T1000 (cell line): ENCODE measurements around the gene SGK1.
"Not testable (repeated sequence)": the region's sequence is repeated elsewhere in the genome, so short reads cannot be mapped to it uniquely, and the experiment has no call there.

Source experiments
- DNase-seq: peaks from one replicate; lab custom pipeline; 2025; ENCODE audit warnings: mixed read lengths; lab: John Stamatoyannopoulos, UW

The SGK1 gene

DNA sequence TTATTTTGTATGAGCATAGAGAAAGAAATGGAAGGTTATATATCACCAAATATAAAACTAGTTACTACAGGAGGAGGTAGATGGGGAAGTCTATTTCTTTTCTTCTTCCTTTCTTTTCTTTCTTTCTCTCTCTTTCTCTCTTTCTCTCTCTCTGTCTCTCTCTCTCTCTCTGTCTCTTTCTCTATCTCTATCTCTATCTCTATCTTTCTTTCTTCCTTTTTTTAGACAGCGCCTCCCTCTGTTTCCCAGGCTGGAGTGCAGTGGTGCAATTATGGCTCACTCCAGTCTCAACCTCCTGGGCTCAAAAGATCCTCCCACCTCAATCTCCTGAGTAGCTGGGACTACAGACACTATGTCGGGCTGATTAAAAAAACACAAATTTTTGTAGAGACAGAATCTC lies 10.2 kb upstream of the SGK1 start:
- DNase-seq = no peak

DNA sequence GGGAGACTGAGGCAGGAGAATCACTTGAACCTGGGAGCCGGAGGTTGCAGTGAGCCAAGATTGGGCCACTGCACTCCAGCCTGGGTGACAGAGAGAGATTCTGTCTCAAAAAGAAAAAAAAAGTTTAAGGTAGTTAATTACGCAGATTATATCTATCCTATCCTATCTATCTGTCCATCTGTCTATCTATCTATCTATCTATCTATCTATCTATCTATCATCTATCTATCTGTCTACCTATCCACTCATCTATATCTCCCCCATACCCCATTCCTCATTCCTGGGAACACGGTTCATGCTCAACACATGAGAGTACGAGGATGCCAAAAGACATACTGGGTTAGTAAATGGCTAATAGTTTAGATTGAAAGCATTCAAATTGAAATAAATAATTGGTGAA lies 8.3 kb upstream of the SGK1 start:
- DNase-seq = not testable (repeated sequence)

DNA sequence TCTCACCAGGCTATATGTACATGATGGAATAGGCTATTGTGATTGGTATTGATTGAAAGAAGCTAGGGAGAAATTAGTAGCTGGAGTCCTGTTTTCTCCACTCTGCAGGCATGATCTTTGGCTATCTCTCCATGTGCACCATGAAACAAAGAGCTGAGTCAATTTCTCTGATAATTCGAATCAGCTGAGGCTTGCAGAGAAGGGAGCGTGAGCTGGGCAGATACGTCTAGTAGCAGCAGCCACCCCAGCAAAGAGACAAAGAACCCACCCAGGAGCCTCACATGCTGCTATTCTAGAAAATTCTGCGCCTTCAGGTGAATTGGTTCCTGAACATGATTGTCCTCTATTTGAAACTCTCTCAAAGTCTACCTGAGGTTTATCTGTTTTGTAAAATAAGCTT lies 6.9 kb upstream of the SGK1 start:
- DNase-seq = no peak

- DNase-seq = no peak
Measured at GRCh38 chr6:134324141-134324540, 6.2 kb upstream of the SGK1 start.

- DNase-seq = no peak
Measured at GRCh38 chr6:134323698-134324097, 5.8 kb upstream of the SGK1 start.

- no peak for DNase-seq
Measured at GRCh38 chr6:134323294-134323693, 5.4 kb upstream of the SGK1 start.

DNA sequence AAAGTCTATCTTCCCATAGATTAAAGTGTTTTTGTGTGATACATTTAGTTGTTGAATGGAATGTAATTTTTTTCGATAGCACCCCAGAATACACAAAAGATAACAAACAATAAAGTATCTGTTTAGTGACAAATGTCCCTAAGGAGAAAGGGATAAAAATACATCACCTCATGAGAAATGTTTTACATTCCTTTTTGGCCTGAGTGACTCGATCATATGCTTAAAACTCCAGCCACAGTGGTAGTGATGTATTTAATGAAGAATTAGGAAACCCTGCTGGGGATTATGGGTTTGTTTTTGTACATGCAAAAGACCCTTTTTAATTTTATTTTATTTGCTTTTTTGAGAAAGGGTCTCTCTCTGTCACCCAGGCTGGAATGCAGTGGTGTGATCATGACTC lies 4.3 kb upstream of the SGK1 start:
- DNase-seq = no peak

DNA sequence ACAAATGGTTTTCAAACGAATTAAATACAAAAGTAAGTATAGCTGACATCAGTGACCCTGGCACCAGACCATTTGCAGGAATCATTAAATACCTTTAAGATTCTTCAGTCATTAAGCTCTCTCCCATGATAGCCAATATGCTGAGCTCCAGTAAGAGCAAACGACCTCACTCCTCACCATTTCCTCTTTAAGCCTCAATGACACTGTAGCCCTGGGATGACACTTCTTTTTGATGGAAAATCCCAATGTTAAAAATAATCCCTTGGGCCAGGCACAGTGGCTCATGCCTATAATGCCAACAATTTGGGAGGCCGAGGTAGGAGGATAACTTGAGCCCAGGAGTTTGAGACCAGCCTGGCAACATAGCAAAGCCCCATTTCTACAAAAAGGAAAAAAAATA lies 3.3 kb upstream of the SGK1 start:
- DNase-seq = no peak

DNA sequence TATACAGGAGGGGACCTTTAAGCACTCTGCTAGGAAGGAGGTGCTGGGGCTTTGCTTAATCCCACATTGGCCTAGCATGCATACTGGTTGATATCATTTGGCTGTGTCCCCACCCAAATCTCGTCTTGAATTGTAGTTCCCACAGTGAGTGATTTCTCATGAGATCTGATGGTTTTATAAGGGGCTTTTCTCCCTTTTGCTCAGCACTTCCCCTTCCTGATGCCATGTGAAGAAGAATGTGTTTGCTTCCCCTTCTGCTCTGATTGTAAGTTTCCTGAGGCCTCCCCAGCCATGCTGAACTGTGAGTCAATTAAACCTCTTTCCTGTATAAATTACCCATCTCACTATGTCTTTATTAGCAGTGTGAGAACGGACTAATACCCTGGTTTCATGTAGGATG lies 1.8 kb upstream of the SGK1 start:
- DNase-seq = not testable (repeated sequence)

GRCh38 chr6:134318974-134319281 lies 1.0 kb upstream of the SGK1 start:
- DNase-seq = no peak

DNA sequence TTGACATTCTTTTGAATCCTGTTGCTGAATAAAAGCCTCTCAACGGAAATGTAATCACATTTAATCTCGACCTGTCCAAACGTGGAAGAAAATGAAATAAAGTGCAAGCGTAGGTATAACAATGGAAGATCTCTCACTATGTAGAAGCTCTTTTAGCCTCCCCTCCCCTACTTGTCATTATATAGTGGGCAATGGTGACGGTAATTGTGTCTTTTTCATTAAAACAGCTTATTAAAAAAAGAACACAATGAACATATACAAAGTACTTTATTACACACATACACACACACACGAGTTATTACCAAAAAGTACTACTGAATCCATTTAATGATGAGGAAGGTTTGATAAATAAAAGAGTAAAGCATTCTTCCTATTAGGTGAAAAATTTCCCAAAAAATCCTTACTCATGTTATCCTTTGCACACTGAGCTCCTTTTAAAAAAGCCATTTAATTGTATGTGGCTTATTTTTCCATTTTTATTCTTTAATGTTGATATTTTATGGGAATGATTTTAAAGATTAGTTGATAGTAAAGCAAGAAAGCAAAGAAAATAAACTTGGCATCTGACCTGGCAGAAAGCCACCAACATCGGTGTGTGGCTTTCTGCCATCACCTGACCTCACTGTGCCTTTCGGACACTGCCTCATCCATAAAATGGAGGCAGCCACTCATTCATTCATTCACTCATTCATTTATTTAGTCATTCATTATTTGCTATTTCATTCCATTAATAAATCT lies 493 bp upstream of the SGK1 start:
- DNase-seq = no peak

DNA sequence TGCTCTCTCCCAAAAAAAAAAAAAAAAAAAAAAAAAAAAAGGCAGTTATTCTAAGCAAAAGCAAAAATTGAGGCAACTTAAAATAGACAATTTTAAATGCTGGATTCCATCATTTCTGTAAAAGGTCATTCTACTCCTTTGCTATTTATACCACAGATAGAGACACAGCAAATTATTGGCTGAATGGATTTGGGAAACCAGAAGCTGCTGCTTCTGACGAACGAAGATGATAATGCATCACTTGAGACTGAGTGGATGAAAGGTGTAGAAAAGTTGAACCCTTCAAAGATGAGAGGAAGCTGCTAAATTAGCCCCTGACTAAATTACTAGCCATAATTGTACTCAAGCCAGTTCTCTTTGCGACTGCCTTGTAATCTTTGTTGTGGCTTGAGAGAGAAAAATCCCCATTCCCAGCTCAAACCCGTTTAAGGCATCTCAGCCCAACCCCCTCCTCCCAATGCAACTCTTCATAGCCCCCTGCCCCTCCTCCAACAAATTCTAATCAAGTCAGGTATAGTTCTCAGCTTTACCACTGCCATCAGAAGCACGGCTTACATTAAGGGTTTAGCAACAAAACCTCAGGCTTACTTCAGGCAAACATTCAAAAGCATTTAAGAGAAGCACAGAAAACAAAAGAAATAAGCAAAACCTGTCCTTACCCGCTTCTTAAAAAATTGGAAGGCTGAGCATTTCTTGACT lies 1.0 kb downstream of the SGK1 start:
- DNase-seq = no peak

- no peak for DNase-seq
Measured at GRCh38 chr6:134315974-134316441, 1.9 kb downstream of the SGK1 start.

DNA sequence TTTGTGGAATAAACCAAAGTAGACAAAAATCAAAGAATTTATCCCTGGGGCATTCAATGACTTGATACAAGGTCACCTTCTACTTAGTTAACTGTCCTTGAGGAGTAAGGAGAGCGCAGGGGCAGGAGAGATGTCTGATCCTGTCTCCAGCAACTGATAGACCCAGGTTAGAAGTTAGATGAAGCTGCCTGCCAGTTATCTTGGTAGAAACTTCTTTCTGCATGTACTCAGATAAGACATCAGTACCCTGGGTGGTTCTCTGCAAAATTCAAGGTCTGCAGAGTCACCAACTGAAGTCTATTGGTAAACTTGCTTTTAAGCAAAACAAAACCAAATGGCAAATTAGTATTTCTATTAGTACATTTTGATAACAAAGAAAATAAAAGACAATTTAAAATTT lies 2.7 kb downstream of the SGK1 start:
- no peak for DNase-seq

GRCh38 chr6:134314006-134314821 lies 3.7 kb downstream of the SGK1 start:
- no peak for DNase-seq

- no peak for DNase-seq
Measured at GRCh38 chr6:134312038-134312660, 5.8 kb downstream of the SGK1 start.

DNA sequence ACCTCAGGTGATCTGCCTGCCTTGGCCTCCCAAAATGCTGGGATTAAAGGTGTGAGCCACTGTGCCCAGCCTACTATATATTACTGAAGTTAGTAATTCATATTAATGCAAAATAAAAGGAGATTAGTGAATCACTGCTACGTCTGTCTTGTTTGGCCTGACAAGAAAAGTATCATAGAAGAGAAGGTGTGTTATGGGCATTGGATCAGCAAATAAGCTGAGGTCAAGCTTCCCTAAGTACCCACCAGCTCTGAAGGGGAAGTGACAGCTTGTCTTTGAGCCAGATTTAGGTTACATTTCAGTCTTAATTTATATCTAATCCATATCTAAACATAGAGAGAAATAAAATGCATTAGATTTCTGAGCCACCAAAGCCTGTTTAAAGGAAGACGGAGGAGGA lies 7.1 kb downstream of the SGK1 start:
- DNase-seq = no peak

GRCh38 chr6:134309983-134310605 lies 7.8 kb downstream of the SGK1 start:
- no peak for DNase-seq

GRCh38 chr6:134309227-134309626 lies 8.7 kb downstream of the SGK1 start:
- DNase-seq = no peak

GRCh38 chr6:134308800-134309199 lies 9.1 kb downstream of the SGK1 start:
- no peak for DNase-seq

DNA sequence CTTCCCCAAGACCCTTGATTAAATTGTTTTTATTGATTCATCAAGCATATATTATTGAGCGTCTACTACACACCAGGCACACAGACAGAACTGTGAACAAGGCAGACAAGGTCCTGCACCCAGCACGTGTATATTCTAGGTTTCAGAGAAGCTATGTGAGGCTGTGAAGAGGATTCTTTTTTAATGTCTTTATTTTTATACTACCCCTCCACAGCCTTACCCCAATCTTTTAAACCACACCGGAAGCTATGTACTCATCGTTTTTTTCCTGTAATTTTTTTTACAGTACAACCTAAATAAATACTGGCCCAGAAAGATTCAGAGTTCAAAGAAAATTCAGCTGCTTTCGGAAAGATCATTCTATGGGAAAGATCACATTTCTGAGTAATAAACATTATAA lies 10.0 kb downstream of the SGK1 start:
- no peak for DNase-seq

- DNase-seq = no peak
Measured at GRCh38 chr6:134307075-134307474, 10.8 kb downstream of the SGK1 start.
